HG02885 (cell line): Measurements from ENCODE around the gene GORASP2.

Source experiments
- ATAC-seq: cut with Tn5 transposase; IDR thresholded peaks from one replicate; pipeline ENCODE4 v1.9.1; 2021; ENCODE audit warnings: mild to moderate bottlenecking; ENCODE audit not compliant: unreplicated experiment, poor library complexity

Gene GORASP2

DNA sequence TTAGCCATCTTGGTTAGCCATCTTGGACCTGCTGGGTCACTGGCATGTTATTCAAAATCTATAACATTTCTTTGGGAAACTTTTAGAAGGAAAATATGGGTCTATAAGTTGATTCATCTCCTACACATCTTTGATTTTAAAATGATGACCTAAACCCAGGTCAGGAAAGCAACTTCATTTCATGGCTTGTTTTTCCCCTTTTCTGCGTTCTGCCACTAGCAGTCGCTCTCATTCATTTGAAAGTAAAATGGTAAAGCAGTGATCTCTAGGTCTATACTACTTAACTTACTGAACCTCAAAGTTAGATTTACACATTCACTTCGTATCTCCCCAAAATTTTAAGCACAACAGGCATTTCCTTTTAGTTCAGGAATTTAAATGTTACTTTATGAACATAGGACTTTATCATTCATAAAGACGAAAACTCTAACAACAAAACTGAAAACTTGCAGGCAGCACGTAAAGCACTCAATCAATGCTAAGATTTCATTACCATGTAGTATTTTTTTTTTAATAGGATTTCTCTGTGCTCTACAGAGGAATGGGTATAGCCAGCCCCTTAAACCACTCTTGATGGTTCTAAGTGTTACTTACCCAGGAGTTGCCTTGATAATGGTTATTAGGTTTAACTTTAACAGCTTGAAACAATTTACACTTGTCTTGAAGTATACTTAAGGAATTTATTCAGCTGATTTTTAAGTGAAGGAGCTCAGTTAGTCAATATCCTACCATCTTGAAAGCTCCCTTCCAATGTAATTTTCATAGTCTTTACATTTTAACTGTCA lies 62.5 kb downstream of the GORASP2 start:
- ATAC-seq, result no peak

DNA sequence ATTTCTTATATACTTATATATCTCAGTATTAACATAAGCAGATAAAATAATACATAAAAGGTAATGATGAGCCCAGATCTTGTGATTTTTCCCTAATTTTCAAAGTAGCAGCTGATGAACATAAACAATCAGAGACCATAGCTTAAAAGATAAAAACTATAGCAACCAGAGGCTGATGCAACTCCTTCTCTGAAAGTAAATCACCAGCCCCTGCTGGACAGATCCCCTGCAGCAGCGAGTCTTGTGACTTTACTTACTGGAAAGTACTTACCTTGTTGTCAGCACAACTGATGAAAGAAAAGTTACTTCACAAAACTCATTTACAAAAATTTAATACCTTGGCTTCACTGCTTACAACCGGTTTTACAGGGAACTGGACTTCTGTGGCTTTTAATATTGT lies 67.3 kb downstream of the GORASP2 start:
- no peak for ATAC-seq

DNA sequence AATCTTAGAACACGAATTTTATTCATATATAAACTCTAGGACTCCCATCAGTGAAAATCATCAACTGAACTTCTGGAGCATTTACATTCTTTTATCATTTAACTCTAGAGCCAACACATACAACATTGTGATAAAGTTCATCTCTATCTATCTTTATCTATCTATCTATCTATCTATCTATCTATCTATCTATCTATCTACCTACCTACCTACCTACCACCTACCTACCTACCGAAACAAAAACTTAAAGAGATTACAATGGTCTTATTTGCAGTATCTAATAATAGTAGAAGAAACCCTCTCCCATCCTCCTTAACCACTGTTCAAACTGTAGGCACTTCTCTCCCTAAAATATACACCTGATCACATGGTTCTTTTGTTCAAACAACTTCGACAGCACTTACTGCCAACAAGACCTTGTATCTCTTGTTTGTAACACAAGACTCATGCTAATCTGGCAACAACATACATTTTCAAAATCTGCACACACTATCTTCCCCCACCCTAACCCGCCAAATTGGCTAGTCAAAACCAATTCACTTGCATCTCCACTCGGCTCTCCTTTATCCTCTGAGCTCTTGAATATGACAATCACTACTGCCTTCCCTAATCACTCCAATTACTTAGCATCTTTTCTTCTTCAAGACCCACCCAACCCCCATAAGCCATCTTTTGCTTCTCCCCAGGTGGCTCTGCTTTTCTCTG lies 69.0 kb downstream of the GORASP2 start:
- ATAC-seq, result no peak

DNA sequence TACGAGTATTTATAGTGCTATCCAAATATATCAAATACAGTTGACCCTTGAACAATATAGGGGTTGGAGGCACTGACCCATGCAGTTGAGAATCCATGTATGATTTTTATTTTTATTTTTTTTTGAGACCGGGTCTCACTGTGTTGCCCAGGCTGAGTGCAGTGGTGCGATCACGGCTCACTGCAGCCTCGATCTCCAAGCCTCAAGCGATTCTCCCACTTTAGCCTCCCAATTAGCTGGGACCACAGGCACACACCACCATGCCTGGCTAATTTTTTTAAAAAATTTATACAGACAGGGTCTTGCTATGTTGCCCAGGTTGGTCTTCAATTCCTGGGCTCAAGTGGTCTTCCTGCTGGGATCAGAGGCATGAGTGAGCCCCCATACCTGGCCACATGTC lies 70.6 kb downstream of the GORASP2 start:
- no peak for ATAC-seq

DNA sequence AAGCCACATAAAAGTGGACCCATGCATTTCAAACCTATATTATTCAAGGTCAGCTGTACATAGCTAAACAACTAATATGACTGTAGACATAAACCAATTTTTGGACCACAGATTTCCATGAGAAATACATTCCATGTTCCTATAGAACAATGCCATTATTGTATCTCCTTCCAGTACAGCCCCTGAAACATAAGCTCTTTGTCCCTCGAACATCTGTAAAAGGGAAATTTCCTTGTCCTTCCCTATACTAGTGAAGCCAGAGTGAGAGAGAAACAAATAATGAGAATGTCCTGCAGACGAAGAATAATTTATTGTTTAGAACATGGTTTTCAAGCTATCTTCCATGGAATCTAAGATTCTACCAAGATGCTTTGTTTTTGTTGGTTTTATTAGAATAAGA lies 75.3 kb downstream of the GORASP2 start:
- no peak for ATAC-seq

DNA sequence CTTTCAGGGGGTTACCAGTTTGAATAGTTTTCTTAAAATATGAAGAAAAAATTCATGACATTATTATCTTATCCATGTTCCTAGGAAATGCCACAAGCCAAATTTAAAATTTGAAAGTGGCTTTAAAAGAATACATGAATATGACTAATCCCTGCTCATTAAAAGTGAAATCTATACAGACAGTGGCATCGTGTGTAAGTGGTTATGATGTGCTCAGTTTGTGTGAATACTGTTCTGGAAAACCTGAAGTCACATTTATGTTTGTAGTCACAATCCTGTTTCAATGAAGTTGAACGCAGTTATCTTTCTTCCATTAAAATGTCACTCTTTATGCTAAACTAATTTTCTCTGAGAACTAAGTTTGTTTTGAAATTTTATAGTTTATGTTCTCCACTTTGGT lies 75.8 kb downstream of the GORASP2 start:
- ATAC-seq, result no peak

DNA sequence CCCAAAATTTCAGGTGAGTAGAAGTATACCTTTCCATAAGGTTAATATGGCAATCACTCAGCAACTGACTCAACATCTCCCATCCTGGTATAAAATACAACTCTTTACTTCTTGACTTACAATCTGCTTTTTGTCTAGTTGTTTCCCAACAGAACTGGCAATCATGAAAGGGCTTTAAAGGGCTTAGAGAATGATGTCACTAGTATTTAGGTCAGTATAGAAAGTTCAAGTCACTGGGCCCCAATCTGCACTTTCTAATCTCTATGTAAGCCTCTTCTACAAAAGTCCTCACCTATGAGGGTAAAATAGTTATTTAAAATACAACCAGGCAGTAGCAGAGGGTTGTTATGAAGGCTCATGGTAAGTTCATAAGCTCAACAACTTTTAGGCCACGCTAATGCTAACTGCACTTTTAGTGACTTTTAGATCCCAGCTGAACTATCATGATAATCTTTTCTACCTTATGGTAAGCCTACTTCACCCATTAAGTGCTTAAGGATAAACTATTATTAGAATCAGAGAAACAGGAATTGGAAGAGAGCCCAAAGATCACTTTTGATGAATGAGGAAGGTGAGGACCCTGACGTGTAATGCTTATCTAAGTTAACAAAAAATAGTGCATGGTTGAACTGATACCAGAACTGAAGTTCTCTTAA lies 79.6 kb downstream of the GORASP2 start:
- ATAC-seq, result no peak

DNA sequence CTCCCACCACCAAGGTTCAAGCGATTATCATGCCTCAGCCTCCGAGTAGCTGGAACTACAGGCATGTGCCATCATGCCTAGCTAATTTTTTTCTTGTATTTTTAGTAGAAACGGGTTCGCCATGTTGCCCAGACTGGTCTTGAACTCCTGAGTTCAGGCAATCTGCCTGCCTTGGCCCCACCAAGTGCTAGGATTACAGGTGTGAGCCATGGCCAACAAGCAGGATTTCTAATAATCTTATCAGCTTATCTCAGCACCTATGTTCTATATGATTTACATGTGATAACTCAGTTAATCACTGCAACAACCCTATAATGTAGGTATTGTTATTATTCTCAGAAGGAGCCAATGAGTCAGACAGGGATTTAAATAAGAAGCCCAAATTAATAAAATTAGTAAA lies 80.3 kb downstream of the GORASP2 start:
- ATAC-seq, result no peak

DNA sequence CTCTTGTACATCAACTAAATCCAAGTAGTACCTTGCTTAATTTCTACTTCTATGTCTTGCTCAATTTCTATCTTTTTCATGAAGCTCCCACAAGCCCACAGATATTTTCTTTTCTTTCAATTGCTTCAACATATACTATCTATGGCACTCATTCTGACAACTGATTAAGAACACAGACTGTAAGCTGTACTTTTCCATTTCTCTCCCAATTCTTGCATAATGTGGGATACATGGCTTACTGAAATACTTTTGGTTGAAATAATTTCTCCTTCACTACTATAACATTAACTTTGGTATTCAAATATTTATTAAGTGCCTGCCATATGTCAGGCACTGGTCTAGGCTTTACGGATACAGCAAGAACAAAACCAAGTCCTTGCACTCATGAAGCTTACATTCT lies 84.8 kb downstream of the GORASP2 start:
- no peak for ATAC-seq

DNA sequence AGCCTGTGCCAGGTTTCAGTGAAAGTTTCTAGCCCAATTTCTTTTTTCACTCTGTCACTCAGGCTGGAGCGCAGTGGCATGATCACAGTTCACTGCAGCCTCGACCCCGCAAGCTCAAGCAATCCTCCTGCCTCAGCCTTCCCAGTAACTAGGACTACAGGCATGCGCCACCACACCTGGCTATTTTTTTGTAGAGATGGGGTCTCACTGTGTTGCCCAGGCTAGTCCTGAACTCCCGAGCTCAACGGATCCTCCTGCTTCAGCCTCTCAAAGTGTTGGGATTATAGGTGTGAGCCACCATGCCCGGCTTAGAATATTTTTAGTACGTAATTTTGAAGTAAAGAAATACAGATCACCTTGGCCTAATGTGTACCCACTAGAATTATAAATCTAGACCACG lies 87.1 kb downstream of the GORASP2 start:
- ATAC-seq, result no peak
